GM19328 (cell line): Measurements from ENCODE around the gene DDX6.
"Not testable (repeated sequence)": the region's sequence is repeated elsewhere in the genome, so short reads cannot be mapped to it uniquely, and the experiment has no call there.

Experiments
- ATAC-seq: cut with Tn5 transposase; IDR thresholded peaks from one replicate; pipeline ENCODE4 v1.9.1; 2021; ENCODE audit warnings: mild to moderate bottlenecking, moderate library complexity; ENCODE audit not compliant: unreplicated experiment

DDX6 gene, protein sequence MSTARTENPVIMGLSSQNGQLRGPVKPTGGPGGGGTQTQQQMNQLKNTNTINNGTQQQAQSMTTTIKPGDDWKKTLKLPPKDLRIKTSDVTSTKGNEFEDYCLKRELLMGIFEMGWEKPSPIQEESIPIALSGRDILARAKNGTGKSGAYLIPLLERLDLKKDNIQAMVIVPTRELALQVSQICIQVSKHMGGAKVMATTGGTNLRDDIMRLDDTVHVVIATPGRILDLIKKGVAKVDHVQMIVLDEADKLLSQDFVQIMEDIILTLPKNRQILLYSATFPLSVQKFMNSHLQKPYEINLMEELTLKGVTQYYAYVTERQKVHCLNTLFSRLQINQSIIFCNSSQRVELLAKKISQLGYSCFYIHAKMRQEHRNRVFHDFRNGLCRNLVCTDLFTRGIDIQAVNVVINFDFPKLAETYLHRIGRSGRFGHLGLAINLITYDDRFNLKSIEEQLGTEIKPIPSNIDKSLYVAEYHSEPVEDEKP

DNA sequence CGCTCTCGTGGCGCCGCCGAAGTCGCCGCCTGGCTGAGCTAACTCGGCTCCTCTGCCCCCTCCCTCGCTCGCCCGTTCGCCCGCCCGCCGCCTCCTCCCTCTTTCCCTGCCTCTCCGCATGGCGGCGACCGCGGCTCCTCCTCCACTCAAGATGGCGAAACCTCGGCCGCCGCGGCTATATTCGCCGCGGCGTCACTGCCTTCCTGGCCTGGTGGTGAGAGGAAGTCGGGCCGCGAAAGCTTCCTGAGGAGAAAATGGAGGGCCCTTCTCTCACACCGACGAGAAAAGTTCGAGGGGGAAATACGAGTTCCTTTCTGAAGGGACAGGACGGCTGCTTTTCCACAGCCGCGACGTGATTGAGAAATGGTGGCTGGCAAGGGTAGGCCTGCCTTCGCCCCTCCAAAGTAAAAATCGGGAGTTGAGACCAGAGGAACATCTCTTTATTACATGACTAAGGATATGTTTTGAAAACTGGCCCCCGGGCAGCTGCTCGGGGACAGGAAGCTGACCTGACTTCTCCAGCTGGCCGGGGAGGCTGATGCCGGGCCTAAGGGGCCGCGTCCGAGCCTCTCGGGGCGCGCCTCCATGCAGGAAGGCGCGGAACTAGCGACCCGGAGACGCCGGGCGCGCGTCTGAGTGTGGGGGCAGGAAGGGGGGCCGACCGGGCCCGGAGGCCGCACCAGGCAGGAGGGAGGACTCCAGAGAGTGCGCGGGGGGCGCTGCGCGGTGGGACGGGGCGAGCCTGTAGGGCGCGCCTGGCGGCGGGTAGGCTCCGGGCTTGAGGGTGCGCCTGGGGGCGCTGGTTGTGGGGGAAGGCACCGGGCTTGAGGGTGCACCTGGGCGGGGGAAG, at the start of gene DDX6:
Gene DDX6 (minus strand): TSS at position 54 of the 850 bp plus-strand sequence. CDS start 4,913 bp downstream, outside the sequence.
- ATAC-seq = peak; percentile 40

DNA sequence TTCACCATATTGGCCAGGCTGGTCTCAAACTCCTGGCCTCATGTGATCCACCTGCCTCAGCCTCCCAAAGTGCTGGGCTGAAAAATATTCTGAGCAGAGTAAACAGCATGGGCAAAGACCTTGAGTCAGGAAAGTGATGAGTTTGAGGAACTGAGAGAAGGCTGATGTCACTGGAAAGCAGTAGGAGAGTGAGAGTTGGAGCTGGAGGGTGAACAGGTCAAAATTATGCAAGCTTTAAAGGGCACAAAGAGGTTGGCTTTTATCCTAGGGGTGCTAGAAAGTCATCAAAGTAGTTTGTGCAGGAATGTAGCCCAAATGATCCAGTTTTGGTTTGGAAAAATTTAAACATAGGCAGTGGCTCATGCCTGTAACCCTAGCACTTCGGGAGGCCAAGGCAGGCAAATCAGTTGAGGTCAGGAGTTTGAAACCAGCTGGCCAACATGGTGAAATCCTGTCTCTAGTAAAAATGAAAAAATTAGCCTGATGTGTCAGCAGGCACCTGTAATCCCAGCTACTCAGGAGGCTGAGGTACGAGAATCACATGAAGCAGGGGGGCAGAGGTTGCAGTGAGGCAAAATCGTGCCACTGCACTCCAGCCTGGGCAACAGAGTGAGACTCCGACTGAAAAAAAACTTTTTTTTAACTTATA, 48.1 kb upstream of the DDX6 start:
- peak; percentile 63 for ATAC-seq

DNA sequence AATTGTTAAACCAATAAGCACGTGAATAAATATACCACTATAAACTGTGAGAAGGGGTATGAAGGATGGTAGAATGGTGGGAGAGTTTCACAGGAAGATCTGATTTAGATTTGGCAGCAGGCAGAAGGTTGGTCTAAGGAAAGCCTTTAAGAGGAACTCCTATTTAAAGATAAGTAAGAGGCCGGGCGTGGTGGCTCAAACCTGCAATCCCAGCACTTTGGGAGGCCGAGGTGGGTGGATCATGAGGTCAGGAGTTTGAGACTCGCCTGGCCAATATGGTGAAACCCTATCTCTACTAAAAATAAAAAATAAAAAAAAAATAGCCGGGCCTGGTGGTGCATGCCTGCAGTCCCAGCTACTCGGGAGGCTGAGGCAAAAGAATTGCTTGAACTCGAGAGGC, 46.9 kb upstream of the DDX6 start:
- no peak for ATAC-seq

DNA sequence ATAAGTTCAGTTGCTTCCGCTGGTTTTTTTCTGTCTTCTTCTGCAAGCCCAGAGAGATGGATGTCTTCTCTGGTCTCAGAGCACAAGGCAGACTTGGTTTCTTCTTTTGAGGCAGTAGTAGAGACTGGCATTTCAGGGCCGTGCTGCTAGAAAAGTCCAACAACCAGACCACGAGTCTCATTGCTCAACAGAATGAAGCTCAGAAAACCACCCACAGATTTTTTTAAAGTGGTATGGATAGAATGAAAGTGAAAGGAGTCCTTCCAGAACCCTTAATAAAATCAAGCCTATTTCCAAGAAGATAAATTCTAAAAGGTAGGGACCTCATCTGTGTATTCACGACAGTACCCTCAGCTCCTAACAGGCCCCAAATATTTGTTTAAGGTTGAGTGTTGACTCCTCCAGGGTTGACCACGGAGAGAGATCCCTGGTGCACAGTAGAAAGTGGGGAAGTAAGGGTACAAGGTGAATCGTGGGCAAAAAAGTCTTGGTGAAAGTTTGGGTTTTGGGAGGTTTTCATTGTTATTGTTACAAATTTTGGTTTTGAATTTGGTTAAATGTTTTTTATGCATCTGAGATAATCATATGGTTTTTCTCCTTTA, 43.6 kb upstream of the DDX6 start:
- no peak for ATAC-seq

DNA sequence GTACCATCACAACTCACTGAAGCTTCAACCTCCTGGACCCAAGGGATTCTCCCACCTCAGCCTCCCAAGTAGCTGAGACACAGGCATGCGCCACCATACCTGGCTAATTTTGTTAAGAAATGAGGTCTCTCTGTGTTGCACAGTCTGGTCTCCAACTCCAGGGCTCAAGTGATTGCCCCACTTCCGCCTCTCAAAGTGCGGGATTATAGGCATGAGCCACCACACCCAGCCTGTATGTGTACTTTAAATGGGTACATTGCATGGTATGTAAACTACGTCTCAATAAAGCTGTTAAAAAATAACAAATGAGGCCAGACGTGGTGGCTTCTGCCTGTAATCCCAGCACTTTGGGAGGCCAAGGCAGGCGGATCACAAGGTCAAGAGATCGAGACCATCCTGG, 36.2 kb upstream of the DDX6 start:
- no peak for ATAC-seq

DNA sequence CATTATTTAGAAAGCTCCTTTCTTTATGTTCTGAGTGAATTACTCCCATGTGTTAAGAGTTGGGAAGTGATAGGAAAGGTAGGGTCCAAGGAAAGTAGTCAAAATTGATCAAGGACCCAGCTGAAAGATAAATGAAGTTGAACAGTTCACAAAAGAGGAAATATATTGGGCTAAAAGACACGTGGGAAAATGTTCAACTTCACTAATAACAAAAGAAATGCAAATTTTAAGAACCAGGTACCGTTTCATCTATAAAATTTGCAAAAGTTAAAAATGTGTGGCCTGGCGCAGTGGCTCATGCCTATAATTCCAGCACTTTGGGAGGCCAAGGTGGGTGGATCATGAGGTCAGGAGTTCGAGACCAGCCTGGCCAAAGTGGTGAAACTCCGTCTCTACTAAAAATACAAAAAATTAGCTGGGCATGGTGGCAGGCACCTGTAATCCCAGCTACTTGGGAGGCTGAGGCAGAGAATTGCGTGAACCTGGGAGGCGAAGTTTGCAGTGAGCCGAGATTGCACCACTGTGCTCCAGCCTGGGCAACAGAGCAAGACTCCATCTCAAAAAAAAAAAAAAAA, 32.1 kb upstream of the DDX6 start:
- ATAC-seq = not testable (repeated sequence)

DNA sequence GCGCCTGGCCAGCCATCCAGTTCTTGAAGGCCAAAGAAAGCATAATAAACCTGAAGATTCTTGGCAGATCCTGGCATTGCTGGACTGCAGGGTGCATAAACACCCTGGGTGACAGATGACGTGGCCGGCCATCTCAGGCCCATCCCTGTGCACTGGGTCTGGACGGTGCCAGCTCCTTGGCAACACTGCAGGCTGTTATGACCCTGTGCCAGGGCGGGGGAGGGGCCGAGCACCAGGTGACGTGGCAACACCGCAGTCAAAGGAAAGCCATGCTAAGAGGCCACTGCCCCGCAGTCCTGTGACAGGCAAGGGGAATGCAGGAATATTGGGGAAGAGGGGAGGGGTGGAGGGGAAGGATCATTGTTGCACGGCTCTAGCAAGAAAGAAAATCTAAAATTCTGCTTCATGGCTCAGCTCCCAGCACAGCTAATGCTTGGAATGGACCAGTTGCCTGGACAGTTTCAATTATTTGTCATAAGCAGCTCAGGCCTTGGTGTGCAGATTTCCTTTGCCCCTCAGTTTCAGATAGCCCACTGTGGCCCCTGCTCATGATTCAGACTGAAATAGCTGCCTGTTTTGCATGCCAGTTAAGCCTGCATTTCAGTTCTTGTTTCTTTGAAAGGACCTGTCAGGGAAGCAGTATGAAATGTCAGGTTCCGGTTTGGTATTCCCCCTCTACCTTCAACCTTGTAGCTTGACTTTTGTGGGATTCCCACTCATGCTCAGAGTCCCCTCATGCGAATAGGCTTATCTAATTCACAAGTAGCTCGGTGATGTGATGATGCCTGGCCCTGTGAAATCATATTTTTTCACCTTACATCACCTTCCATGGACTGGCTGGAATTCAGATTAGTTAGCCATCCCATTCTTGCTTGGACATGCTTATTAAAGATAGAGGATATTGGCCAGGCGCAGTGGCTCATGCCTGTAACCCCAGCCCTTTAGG, 29.7 kb upstream of the DDX6 start:
- peak; percentile 77 for ATAC-seq

DNA sequence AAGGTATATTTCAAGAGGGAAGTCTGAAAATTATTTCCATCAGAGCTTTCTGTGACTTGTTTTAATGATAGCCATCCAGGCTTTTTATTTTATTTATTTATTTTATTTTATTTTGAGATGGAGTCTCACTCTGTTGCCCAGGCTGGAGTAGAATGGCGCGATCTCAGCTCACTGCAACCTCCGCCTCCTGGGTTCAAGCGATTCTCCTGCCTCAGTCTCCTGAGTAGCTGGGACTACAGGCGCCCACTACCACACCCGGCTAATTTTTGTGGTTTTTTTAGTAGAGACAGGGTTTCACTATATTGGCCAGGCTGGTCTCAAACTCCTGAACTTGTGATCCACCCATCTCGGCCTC, 29.0 kb upstream of the DDX6 start:
- ATAC-seq = not testable (repeated sequence)

DNA sequence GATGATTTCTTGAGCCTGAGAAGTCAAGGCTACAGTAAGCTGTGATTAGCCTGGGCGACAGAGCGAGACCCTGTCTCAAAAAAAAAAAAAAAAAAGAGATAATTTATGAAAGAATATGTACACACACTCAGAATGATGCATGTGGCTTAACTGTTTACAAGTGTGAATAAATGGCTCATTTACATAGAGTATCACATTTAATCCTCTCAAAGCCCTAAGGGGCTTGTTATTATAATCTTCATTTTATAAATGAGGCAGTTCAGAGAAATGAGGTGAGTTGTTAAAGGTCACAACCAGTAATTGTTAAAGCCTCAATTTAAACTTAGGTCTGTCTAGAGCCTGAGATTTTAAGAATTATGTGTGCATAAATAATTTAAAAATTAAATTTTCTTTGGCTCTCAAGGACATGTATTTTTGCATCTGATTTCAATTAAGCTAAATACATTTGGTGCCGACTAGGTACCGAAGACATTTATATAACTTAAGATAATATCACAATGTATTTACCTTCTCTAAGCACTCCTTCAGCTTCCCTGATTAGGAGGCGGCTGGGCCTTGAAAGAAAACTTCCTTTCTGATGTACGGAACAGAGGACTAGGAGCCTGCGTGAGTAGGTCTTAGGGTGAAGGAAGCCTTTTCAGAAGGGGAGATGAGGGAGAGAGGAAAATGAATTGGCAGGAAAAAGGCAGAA, 28.5 kb upstream of the DDX6 start:
- no peak for ATAC-seq

DNA sequence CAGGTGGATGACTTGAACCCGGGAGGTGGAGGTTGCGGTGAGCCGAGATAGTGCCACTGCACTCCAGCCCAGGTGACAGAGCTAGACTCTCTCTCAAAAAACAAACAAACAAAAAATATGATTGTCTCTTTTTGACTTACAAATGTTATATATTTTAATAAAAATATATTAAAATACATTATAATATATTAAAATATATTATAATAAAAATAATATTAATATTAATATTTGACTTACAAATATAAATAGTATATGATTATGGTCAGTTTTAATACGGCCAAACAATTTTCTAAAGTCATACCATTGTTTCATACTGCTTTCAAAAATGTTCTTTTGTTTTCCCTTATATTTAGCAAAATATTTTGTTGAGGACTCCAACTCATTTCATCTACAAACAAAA, 27.2 kb upstream of the DDX6 start:
- ATAC-seq = no peak

DNA sequence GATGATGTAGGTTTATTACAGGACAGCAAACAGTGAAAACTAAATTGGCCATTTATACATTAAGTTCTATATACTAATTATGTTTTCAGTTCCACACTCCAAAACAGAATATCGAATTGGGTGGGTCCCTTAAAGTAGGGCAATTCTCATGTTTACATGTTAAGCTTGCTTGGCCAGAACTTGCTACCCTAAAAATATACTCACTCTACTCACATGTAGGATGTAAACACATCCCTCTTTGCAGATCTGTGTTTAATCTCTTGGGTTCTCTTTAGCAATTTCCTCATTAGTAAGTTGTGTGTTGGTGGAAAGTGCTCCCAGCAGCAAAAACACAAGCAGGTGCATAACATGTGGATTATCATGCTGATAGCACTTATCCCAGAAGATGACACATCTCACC, 22.6 kb upstream of the DDX6 start:
- no peak for ATAC-seq

DNA sequence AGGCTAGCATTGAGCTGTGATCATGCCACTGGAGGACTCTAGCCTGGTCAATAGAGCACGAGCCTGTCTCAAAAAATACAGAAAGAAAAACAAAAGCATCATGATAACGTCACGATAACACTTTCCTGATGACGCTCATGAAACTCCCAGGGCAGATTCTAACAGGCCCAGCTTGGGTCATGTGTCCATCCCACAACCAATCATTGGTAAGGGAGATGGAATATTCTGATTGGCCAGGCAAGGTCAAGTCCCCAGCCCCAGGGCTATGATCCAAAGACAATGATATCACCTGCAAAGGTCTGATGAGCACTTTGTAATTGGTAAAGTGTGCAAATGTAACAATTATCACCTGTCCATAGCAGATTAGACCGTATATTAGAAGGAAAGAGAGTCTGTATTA, 21.5 kb upstream of the DDX6 start:
- ATAC-seq = no peak

DNA sequence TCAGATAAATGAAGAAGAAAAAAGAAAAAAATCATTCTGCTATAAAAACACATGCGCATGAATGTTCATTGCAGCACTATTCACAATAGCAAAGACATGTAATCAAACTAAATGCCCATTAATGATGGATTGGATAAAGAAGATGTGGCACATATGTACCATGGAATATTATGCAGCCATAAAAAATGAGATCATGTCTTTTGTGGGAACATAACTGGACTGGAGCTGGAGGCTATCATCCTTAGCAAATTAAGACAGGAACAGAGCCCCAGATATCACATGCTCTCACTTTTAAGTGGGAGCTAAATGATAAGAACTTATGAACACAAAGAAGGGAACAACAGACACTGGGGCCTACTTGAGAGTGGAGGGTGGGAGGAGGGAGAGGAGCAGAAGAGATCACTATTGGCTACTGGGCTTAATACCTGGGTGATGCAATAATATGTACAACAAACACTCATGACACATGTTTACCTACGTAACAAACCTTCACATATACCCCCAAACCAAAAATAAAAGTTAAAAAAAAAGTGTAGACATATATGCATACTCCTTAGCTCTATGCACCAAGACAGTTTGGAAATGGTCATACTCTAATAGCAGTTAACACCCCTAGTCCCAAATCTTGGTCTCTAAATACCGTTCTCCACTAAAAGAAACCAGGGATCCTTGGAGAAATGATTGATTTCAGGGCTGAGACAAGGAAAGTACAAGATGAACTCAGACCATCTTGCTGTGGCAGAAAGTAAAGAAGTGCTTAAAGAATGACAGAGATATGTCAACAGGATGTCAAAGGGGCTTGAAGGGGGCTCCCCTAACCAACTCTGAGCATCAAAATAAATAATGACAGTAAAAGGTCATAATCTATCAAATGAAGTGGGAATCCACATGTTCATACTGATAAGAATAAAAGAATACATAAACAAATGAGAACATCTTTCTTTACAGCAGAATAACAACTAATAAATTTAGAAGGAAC, 17.1 kb upstream of the DDX6 start:
- no peak for ATAC-seq

DNA sequence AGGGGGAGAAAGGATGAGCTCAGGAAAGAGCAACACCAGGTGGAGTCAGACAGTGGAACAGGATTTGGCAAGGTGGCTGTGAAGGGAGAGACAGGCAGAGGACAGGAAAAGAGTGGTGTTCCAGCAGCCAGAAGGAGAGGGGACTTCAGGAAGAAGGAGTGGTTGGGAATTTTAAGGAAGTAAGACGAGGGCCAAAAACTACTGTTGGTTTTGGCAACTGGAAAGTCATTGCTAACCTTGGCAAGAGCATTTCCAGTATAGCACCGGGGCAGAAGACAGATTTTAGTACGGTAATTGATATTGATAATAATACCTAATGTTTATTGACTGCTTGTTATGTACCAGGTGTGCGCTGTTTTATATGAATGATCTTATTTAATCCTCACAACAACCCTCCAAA, 15.4 kb upstream of the DDX6 start:
- ATAC-seq = no peak

DNA sequence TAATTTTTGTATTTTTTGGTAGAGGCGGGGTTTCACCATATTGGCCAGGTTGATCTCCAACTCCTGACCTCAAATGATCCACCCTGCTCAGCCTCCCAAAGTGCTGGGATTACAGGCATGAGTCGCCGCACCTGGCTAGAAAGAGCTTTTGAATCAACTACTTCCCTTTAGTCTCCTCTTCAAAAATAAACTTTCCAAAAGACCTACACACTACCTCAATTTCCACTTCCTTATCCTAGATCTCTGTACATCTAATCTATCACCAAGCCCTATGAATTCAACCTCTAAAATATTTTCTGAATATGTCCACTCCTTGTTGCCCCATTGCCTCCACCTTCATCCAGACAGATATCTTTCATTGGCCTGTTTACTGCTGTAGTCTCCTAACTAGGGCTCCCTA, 13.1 kb upstream of the DDX6 start:
- no peak for ATAC-seq

DNA sequence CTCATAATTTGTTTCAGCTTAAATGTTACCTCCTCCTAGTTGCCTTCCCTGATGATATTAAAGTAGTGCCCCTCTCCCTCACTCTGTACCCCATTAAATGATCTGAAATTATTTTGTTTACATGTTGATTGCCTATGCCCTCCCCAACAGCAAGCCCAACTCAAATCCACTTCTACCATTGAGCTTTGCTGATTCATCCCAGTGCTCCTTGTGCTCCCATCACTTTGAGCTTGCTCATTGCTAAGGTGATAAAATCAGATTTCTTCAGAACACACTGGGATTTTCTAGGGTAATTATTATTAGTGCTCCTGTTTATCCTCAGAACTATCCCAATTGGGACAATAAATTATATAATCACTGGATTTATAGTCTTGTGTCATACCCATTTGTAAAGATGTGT, 8.4 kb upstream of the DDX6 start:
- ATAC-seq = no peak

DNA sequence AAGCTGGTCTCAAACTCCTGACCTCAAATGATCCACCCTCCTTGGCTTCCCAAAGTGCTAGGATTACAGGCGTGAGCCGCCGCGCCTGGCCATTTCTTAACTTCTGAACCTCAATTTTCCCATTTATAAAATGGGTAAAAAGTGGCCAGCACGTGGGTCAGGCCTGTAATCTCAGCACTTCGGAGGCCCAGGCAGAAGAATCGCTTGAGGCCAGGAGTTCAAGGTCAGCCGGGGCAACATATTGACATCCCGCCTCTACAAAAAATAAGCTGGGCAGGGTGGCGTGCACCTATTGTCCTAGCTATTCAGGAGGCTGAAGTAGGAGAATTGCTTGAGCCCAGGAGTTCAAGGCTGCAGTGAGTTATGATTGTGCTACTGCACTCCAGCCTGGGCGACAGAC, 6.5 kb upstream of the DDX6 start:
- ATAC-seq = no peak

DNA sequence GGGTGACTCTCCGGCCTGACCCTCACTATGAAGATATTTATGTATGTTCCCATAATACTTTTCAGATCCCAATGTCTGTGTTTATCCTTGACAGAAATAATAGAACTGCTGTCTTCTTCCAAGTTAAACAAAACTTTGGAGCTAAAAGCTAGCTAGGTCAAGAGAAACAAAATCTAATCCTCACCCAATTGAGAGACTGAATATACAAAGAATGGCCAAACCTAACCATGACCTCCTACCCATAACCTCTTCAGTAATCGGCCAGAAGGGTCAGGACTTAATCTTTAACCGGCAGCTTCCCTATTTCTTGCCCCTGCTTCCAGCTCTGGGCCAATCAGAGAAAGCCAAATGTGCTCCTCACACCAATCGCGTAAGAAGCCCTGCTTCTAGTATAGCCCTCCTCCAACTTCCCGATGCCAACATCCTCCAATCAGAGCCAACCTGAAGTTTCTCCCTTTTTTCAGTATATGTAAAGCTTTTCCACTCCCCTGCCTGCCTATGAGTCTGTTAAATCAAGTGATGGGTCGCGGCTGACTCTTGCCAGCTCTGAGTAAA, 1.7 kb upstream of the DDX6 start:
- peak; percentile 42 for ATAC-seq
